Duodenal mucosa (tissue), 2 donors: ENCODE data around the gene EARS2.

ENCODE experiments used
- H3K27ac ChIP-seq: one replicate; pipeline ENCODE4 v1.7.0; 2013; ENCODE audit warnings: low read depth, low read length
- H3K27me3 ChIP-seq, 2 donors: one replicate each; pipeline ENCODE4 v1.7.0; 2013; ENCODE audit warnings: low read length in 2 of 2, control low read depth in 1 of 2; ENCODE audit not compliant: insufficient read depth in 2 of 2, control insufficient read depth in 1 of 2
- H3K36me3 ChIP-seq, 2 donors: one replicate each; pipeline ENCODE4 v1.7.0; 2013; ENCODE audit warnings: low read length in 2 of 2, control low read depth in 1 of 2; ENCODE audit not compliant: insufficient read depth in 2 of 2, control insufficient read depth in 1 of 2
- H3K4me1 ChIP-seq, 2 donors: one replicate each; pipeline ENCODE4 v1.7.0; 2013; ENCODE audit warnings: low read length in 2 of 2, control low read depth in 1 of 2; ENCODE audit not compliant: insufficient read depth in 2 of 2, control insufficient read depth in 1 of 2
- H3K4me3 ChIP-seq, 2 donors: one replicate each; pipeline ENCODE4 v1.7.0; 2013; ENCODE audit warnings: low read length in 2 of 2, low read depth in 1 of 2
- H3K9ac ChIP-seq, 2 donors: one replicate each; pipeline ENCODE4 v1.7.0; 2013; ENCODE audit warnings: low read length in 2 of 2, low read depth in 1 of 2
- H3K9me3 ChIP-seq, 2 donors: one replicate each; pipeline ENCODE4 v1.7.0; 2013; ENCODE audit warnings: low read length in 2 of 2, control low read depth in 1 of 2; ENCODE audit not compliant: control insufficient read depth in 1 of 2

The EARS2 gene

DNA sequence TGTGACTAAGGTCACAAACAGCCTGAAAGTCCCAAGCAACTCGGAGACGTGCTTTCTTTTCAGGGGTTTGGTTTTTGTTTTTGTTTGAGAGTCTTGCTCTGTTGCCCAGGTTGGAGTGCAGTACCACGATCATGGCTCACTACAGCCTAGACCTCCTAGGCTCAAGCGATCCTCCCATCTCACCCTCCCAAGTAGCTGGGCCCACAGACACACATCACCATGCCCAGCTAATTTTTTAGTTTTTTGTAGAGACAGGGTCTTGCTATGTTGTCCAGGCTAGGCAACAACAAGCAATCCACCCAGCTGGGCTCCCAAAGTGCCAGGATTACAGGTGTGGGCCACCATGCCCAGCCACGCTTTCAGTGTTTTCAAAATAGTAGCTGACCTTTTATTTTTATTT is 27.1 kb downstream of the EARS2 start:
- no peaks in the 10 kb centered on the region for H3K9me3 ChIP-seq
- H3K27me3 ChIP-seq = no peaks in the 10 kb centered on the region
- no peak overlapping the region for H3K4me3 ChIP-seq
- H3K9ac ChIP-seq = no peak overlapping the region
- no peak overlapping the region for H3K27ac ChIP-seq
- no peaks in the 10 kb centered on the region for H3K4me1 ChIP-seq
- peaks cover 19 to 68% of the 10 kb centered on the region in 2 donors for H3K36me3 ChIP-seq

DNA sequence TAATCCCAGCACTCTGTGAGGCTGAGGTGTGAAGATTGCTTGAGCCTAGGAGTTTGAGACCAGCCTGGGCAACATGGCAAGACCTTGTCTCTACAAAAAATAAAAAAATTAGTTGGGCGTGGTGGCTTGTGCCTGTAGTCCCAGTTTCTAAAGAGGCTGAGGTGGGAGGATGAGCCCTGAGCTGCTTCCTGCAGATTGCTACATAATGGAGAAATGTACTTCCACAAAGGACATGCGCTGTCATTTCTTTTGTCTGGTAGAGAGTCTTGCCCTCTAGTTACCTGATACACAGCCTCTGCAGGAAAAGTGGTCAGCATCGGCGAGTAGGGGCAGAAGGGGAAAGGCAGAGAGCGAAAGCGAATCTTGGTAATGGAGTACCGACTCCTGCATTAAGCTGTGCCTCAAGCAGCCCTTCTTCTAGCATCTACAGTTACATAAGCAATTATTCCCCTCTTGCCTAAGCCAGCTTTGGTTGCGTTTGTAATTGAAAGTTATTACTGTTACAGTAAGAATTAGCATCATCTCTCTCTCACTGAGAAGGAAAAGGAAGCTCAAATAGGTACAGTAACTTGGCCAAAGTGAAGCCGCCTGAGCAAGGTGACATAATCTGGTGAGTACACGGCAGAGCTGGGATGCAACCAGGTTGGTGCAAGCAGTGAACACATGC is 28.4 kb downstream of the EARS2 start:
- peaks cover 15 to 67% of the 10 kb centered on the region in 2 donors for H3K36me3 ChIP-seq
- no peaks in the 10 kb centered on the region for H3K27me3 ChIP-seq
- H3K4me3 ChIP-seq = no peak overlapping the region
- H3K4me1 ChIP-seq = no peaks in the 10 kb centered on the region
- no peaks in the 10 kb centered on the region for H3K9me3 ChIP-seq
- no peak overlapping the region for H3K27ac ChIP-seq
- H3K9ac ChIP-seq = no peak overlapping the region

DNA sequence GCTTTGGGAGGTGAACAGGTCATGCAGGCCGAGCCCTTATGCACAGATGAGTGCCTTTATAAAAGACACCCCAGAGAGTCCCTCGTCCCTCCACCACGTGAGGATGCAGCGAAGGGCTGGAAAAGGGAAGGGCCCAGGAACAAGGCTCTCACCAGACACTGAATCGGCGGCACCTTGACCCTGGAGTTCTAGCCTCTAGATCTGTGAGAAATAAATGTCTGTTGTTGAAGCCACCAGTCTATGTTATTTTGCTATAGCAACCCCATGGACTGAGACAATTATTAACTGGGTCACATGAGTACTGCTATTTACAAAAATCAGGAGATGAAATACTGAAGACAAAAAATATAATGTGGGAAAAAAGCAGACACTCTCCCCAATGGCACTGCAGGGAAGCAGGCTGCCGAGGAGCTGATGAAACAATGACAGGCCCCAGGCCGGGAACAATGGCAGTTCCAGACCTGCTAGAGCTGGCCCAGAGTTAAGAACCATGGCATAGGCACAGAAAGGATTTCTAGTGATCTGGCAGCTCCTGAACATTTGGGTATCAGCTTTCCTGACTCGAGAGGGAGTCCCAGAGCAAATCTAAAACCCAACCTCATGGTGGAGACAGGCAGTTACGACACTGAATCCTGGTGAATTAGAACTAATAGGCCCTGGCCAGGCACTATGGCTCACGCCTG is 29.0 kb downstream of the EARS2 start:
- H3K4me1 ChIP-seq = no peaks in the 10 kb centered on the region
- H3K9ac ChIP-seq = no peak overlapping the region
- H3K27ac ChIP-seq = no peak overlapping the region
- H3K36me3 ChIP-seq = peaks cover 16 to 67% of the 10 kb centered on the region in 2 donors
- no peaks in the 10 kb centered on the region for H3K9me3 ChIP-seq
- no peaks in the 10 kb centered on the region for H3K27me3 ChIP-seq
- no peak overlapping the region for H3K4me3 ChIP-seq

DNA sequence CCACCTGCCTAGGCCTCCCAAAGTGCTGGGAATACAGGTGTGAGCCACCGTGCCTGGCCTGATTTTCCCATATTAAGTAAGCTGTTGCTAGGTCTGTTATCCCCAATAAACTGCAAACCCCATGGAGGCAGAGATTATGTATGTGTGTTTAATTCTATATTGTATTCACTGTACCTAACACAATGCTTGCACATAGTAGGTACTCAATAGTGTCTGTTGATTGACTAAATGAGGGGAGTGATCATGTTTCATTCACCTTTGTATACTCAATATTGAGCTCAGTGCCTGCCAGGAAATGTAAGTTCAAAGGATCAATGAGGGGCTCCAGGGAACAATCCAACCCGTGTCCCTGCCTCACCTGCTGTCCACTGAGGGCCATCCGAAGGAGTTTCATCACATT is 32.3 kb downstream of the EARS2 start:
- Histone ChIP-seq H3K4me3 (no peak overlapping the region), H3K27me3 (no peaks in the 10 kb centered on the region), H3K9ac (no peak overlapping the region), H3K27ac (no peak overlapping the region), H3K4me1 (no peaks in the 10 kb centered on the region), H3K9me3 (no peaks in the 10 kb centered on the region), H3K36me3 (peaks cover 22 to 64% of the 10 kb centered on the region in 2 donors)

DNA sequence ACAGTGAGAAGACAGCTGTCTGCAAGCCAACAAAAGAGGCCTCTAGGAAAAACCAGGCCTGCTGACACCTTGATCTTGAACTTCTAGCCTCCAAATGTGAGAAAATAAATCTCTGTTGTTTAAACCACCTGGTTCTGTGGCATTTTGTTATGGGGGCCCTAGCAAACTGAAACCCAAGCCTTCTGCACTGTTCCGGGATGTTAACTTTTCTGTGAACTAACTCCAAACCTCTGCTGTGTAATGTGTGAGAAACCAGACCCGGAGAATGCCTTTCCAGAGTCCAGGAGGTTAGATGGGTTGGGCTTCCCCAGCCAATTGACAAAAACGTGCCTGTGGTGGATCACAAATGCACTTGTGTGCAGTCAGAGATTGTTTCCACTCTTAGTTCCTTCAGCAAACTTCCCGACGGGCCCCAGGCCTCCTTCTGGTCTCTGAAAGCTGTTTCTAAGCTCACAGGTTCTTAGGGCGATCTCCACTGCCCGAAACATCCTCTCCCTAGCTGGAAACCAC is 33.2 kb downstream of the EARS2 start:
- Histone ChIP-seq H3K27ac (no peak overlapping the region), H3K36me3 (peaks cover 16 to 61% of the 10 kb centered on the region in 2 donors), H3K9me3 (no peaks in the 10 kb centered on the region), H3K4me1 (no peaks in the 10 kb centered on the region), H3K9ac (no peak overlapping the region), H3K27me3 (no peaks in the 10 kb centered on the region), H3K4me3 (no peak overlapping the region)

DNA sequence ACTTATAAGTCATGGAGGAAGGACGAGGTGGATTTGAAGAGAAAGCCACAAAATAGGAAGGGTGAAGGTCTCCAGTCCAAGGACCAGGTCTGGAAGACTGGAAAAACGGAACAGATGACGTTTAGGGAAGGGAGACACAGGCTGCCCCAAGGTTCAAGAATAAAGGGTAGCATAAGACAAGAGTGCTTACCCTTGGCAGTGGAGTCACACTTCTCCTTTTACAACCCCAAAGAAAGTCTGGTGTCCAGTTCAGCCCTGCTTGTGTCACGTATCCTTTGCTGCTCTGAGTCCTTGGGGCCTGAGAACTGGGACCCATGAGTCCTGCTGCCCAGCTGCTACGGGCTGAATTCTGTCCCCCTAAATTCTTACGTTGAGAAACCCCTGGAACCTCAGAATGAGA is 33.8 kb downstream of the EARS2 start:
- H3K4me1 ChIP-seq = peaks cover 0 to 3% of the 10 kb centered on the region in 2 donors
- no peak overlapping the region for H3K4me3 ChIP-seq
- peaks cover 14 to 55% of the 10 kb centered on the region in 2 donors for H3K36me3 ChIP-seq
- no peak overlapping the region for H3K9ac ChIP-seq
- H3K27me3 ChIP-seq = no peaks in the 10 kb centered on the region
- no peaks in the 10 kb centered on the region for H3K9me3 ChIP-seq
- H3K27ac ChIP-seq = no peak overlapping the region

DNA sequence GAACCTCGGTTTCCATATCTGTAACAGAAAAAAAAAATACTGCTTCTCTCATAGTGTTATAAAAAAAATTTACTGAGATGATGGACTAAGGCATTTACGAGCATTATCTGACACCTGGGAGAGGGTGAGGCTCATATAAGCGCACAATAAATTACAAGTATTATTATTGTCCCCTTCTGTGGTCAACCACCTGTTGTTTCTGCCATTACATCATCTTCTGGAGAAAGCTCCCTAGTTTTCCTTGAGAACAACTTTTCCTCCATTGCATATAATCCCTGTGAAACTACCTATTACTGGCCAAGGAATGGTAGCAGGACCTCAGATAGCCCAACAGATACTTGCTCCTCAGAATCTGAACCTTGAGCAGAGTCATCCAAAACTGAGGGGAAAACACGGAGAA is 35.2 kb downstream of the EARS2 start:
- peaks cover 14 to 43% of the 10 kb centered on the region in 2 donors for H3K36me3 ChIP-seq
- H3K9ac ChIP-seq = no peak overlapping the region
- H3K27me3 ChIP-seq = no peaks in the 10 kb centered on the region
- no peak overlapping the region for H3K4me3 ChIP-seq
- H3K9me3 ChIP-seq = no peaks in the 10 kb centered on the region
- H3K4me1 ChIP-seq = peaks cover 0 to 3% of the 10 kb centered on the region in 2 donors
- H3K27ac ChIP-seq = no peak overlapping the region

DNA sequence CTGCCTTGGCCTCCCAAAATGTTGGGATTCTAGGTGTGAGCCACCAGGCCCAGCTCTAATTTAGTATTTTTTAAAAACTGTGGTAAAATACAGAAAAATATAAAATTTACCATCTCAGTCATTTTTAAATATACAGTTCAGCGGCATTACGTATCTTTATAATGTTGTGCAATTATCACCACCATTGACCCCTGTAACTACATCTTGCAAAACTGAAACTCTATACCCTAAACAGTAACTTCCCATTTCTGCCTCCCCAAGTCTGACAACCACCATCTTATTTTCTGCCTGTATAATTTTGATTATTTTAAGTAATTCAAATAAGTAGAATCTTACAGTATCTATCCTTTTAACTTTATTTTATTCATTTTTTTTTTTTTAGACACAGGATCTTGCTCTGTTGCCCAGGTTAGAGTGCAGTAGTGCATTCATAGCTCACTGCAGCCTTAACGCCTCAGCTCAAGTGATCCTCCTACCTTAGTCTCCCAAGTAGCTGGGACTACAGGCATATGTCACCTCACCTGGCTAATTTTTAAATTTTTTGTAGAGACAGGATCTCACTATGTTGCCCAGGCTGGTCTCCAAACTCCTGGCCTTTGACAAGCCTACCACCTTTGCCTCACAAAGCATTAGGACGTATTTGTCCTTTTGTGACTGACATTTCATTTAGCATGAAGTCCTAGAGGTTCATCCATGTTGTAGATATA is 36.0 kb downstream of the EARS2 start:
- Histone ChIP-seq H3K36me3 (peaks cover 14 to 43% of the 10 kb centered on the region in 2 donors), H3K9me3 (no peaks in the 10 kb centered on the region), H3K4me1 (peaks cover 0 to 3% of the 10 kb centered on the region in 2 donors), H3K9ac (no peak overlapping the region), H3K27ac (no peak overlapping the region), H3K27me3 (no peaks in the 10 kb centered on the region), H3K4me3 (no peak overlapping the region)

DNA sequence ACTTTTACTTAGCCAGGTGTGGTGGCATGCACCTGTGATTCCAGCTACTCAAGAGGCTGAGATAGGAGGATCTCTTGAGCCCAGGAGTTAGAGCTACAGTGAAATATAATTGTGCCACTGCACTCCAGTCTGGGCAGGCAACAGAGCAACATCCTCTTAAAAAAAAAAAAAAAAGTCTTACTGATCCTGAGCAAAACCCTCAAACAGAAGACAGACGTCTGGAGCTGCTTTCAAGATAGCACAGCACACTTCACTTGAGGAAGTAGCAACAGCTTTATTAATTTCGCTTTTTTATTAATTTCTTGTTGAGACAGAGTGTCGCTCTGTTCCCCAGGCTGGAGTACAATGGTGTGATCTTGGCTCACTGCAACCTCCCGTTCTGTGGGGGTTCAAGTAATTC is 36.6 kb downstream of the EARS2 start:
- Histone ChIP-seq H3K4me1 (peaks cover 0 to 3% of the 10 kb centered on the region in 2 donors), H3K9me3 (no peaks in the 10 kb centered on the region), H3K27ac (no peak overlapping the region)

DNA sequence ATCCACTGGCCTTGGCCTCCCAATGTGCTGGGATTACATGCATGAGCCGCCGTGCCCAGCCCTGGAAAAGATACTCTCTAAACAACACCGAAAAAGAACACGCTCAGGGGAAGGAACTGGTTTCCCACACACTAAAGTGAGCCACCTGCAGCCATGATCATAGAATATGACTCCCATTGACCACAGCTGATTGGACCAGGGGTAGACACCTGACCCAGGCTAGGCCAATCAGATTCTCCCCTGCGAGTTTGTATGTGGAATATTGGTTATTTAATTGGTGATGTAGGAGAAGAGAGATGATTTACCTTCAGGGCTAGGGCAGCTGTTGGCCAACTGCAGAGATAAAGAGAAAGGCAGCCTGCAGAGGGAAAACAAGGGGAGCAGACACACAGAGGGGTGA is 37.9 kb downstream of the EARS2 start:
- no peaks in the 10 kb centered on the region for H3K27me3 ChIP-seq
- H3K4me3 ChIP-seq = no peak overlapping the region
- H3K27ac ChIP-seq = no peak overlapping the region
- H3K9me3 ChIP-seq = no peaks in the 10 kb centered on the region
- peaks cover 0 to 3% of the 10 kb centered on the region in 2 donors for H3K4me1 ChIP-seq
- H3K36me3 ChIP-seq = peaks cover 14 to 29% of the 10 kb centered on the region in 2 donors
- no peak overlapping the region for H3K9ac ChIP-seq

More for the DNA sequence above, 36.6 kb downstream of the EARS2 start:
- no peak overlapping the region for H3K4me3 ChIP-seq
- peaks cover 14 to 41% of the 10 kb centered on the region in 2 donors for H3K36me3 ChIP-seq
- H3K9ac ChIP-seq = no peak overlapping the region
- H3K27me3 ChIP-seq = no peaks in the 10 kb centered on the region
